ENCODE results near the gene TMEM132C.

- TF ChIP-seq CTCF (IDR thresholded peaks at IDR 0.05; ENCODE audit: insufficient read depth, low read length, poor library complexity, severe bottlenecking) (no peak), EZH2phosphoT487 (conservative IDR thresholded peaks at IDR 0.05; ENCODE audit: low read length) (no peak)
These were observed 178.6 kb downstream of the TMEM132C start for GRCh38 chr12:128445415-128446127.
